Breast epithelium (tissue), 3 donors: ENCODE results near the gene HAPLN1.

ENCODE experiments used
- CTCF ChIP-seq, 3 donors: fragments of 450-650 bp; IDR thresholded peaks; one replicate each; pipeline ENCODE4 v1.5.1; 2016 to 2017; ENCODE audit warnings: antibody characterized with exemption in 3 of 3, mild to moderate bottlenecking in 3 of 3, moderate library complexity in 3 of 3
- POLR2A ChIP-seq: fragments of 450-650 bp; IDR thresholded peaks from one replicate; pipeline ENCODE4 v1.6.1; 2016; ENCODE audit warnings: antibody characterized with exemption, mild to moderate bottlenecking, moderate library complexity
- POLR2AphosphoS5 ChIP-seq, 3 donors: sonication (generic); formaldehyde crosslinking; IDR thresholded peaks; one replicate each; pipeline ENCODE4 v1.6.1; 2017; ENCODE audit warnings: antibody characterized with exemption in 3 of 3

- no peak for TF ChIP-seq POLR2A
- TF ChIP-seq CTCF (IDR thresholded peaks at IDR 0.05): no peak
- no peak for TF ChIP-seq POLR2AphosphoS5 (IDR thresholded peaks at IDR 0.05)
Measured at GRCh38 chr5:83683836-83684235, 36.8 kb downstream of the HAPLN1 start.
